ENCODE data around the gene PRRT4. TPM values are rescaled to one million over a fixed set of nuclear protein-coding genes. Genes with fewer than 3 reads are reported as not detected.
A peak's percentile ranks its signal among the peaks of the same experiment; 100 is the strongest.

Gene PRRT4
- total and polyA plus RNA-seq, 2 of the 13 experiments (the other 11 are each of a cell fraction or from before 2014, with no cell fraction given), result not detected

DNA sequence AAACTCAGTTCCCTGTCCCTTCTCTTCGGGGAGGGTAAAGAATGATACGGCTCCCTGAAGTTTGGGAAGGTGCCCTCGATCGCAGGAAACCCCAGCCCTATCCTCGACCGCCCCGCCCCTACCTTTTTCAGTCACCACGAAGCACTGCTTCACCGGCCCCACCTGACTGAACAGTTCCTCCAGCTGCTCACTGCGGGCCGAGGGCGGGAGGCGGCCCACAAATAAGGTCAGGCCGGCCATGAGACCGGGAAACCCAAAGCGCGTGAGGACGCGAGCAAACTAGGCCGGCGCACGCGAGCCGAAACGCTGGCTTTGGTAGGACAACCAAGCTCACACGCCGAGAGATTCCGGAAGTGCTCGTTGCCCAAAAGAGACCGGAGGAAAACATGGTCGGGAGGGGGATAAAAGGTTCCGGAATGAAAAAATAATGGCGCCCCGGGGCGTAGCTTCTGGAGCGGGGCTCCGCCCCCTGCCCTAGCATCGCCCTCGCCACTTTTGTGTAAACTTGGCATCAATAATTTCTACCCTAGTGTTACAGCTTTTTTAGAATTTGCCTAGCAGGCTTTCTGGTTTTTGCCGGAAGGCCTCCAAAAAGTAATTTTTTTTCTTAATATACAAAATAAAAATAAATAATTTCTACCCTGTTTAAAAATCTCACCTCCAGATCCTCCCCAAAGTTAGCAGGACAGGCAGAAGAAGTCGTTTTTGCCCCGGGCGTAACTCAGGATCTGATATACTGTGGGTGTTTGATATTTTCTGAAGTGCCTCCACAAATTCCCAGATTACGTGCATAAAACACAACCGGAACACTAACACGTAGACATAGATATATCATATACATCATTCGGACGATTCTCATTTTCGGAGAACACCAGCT lies 17.7 kb downstream of the PRRT4 start, which contains the start of gene RBM28 (continued):
- TF ChIP-seq, protein P1, sequence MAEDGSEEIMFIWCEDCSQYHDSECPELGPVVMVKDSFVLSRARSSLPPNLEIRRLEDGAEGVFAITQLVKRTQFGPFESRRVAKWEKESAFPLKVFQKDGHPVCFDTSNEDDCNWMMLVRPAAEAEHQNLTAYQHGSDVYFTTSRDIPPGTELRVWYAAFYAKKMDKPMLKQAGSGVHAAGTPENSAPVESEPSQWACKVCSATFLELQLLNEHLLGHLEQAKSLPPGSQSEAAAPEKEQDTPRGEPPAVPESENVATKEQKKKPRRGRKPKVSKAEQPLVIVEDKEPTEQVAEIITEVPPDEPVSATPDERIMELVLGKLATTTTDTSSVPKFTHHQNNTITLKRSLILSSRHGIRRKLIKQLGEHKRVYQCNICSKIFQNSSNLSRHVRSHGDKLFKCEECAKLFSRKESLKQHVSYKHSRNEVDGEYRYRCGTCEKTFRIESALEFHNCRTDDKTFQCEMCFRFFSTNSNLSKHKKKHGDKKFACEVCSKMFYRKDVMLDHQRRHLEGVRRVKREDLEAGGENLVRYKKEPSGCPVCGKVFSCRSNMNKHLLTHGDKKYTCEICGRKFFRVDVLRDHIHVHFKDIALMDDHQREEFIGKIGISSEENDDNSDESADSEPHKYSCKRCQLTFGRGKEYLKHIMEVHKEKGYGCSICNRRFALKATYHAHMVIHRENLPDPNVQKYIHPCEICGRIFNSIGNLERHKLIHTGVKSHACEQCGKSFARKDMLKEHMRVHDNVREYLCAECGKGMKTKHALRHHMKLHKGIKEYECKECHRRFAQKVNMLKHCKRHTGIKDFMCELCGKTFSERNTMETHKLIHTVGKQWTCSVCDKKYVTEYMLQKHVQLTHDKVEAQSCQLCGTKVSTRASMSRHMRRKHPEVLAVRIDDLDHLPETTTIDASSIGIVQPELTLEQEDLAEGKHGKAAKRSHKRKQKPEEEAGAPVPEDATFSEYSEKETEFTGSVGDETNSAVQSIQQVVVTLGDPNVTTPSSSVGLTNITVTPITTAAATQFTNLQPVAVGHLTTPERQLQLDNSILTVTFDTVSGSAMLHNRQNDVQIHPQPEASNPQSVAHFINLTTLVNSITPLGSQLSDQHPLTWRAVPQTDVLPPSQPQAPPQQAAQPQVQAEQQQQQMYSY (CRISPR knock-in tag; IDR thresholded peaks at IDR 0.05), result peak; percentile 78; the same call in 1 of the 2 replicates
- TF ChIP-seq NFE2L1 (CRISPR knock-in tag; IDR thresholded peaks at IDR 0.05; ENCODE audit: borderline replicate concordance), result peak; percentile 94; the same call in 1 of the 2 replicates
- peak; percentile 99 for TF ChIP-seq ZSCAN5A (CRISPR knock-in tag; IDR thresholded peaks at IDR 0.05; ENCODE audit: borderline replicate concordance)
- TF ChIP-seq EHMT2 (IDR thresholded peaks at IDR 0.05; ENCODE audit: borderline replicate concordance, low read depth, low read length), result peak; percentile 86; the same call in 1 of the 2 replicates
- TF ChIP-seq ZNF564 (CRISPR knock-in tag; IDR thresholded peaks at IDR 0.05), result peak; percentile 98
- TF ChIP-seq THRA (CRISPR knock-in tag; IDR thresholded peaks at IDR 0.05; ENCODE audit: borderline replicate concordance), result peak; percentile 91
- peak; percentile 80 for TF ChIP-seq RARA (CRISPR knock-in tag; IDR thresholded peaks at IDR 0.05)
- TF ChIP-seq FUBP1 (CRISPR knock-in tag; IDR thresholded peaks at IDR 0.05; ENCODE audit: borderline replicate concordance), result no peak; the same call in 1 of the 2 replicates
- TF ChIP-seq ZNF264 (CRISPR knock-in tag; IDR thresholded peaks at IDR 0.05), result peak; percentile 96
- peak; percentile 99 for TF ChIP-seq ASH2L (IDR thresholded peaks at IDR 0.05; ENCODE audit: insufficient read length, low read depth, low read length)
- no peak for TF ChIP-seq HNRNPUL1 (IDR thresholded peaks at IDR 0.05; ENCODE audit: low read depth, low read length)
- no peak for TF ChIP-seq HMGA1 (CRISPR knock-in tag; conservative IDR thresholded peaks at IDR 0.05)
- TF ChIP-seq, protein P2, sequence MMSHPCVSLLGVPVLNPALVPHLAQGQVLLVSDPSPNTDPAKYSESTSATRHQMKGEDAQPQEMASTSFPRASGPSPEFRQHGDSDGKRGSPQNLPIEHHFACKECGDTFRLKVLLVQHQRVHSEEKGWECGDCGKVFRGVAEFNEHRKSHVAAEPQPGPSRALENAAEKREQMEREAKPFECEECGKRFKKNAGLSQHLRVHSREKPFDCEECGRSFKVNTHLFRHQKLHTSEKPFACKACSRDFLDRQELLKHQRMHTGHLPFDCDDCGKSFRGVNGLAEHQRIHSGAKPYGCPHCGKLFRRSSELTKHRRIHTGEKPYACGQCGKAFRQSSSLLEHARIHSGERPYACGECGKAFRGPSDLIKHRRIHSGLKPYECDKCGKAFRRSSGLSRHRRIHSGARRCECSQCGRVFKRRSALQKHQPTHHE (CRISPR knock-in tag; IDR thresholded peaks at IDR 0.05; ENCODE audit: borderline replicate concordance), result peak; percentile 99
- peak; percentile 92 for TF ChIP-seq PITX1 (CRISPR knock-in tag; IDR thresholded peaks at IDR 0.05)
- no peak for TF ChIP-seq ATRX (CRISPR knock-in tag; IDR thresholded peaks at IDR 0.05; ENCODE audit: borderline replicate concordance)
- TF ChIP-seq ZNF773 (CRISPR knock-in tag; IDR thresholded peaks at IDR 0.05; ENCODE audit: borderline replicate concordance), result peak; percentile 98
- peak; percentile 84 for TF ChIP-seq DRAP1 (CRISPR knock-in tag; IDR thresholded peaks at IDR 0.05)

All from HepG2 (cell line).